Measurements from ENCODE around the gene ETFB. TPM values are rescaled to one million over a fixed set of nuclear protein-coding genes. Genes with fewer than 3 reads are reported as not detected.

Gene ETFB
- total RNA-seq, 1 donor from 2014 or later = 69.6 TPM

GRCh38 chr19:51297406-51297805, 68.8 kb downstream of the ETFB start:
- intact Hi-C loops (cut with micrococcal nuclease) = no loop called here

GRCh38 chr19:51296336-51297093, 69.7 kb downstream of the ETFB start:
- intact Hi-C loops (cut with micrococcal nuclease) = no loop called here

- intact Hi-C loops (cut with micrococcal nuclease) = no loop called here
Measured at GRCh38 chr19:51295382-51296126, 70.6 kb downstream of the ETFB start.

Other genes with a start within 250 kb of the ETFB start
- gene SIGLEC9, start 241.5 kb downstream of the ETFB start, total RNA-seq = 0.12 and 0.29 TPM in 2 replicates
- not detected in 2 replicates for gene SIGLEC7, start 224.1 kb downstream of the ETFB start, total RNA-seq
- 8.5 and 10.4 TPM in 2 replicates for gene CD33, start 141.3 kb downstream of the ETFB start, total RNA-seq
- gene SIGLECL1, start 115.3 kb downstream of the ETFB start, total RNA-seq = not detected in 2 replicates
- gene IGLON5, start 54.7 kb downstream of the ETFB start, total RNA-seq = 0.15 TPM in 1 of 2 replicates, not detected in the other
- 1.0 and 1.2 TPM in 2 replicates for gene VSIG10L, start 24.2 kb downstream of the ETFB start, total RNA-seq
- 6.0 and 6.6 TPM in 2 replicates for gene CLDND2, start 2.6 kb upstream of the ETFB start, total RNA-seq
- 129 and 133 TPM in 2 replicates for gene NKG7, start 6.3 kb upstream of the ETFB start, total RNA-seq
- gene LIM2, start 21.6 kb upstream of the ETFB start, total RNA-seq = not detected in 2 replicates
- 0.15 and 0.27 TPM in 2 replicates for gene C19orf84, start 24.2 kb upstream of the ETFB start, total RNA-seq
- 1.3 and 1.4 TPM in 2 replicates for gene SIGLEC10, start 51.3 kb upstream of the ETFB start, total RNA-seq
- not detected in 2 replicates for gene SIGLEC8, start 92.1 kb upstream of the ETFB start, total RNA-seq
- not detected in 2 replicates for gene CEACAM18, start 112.2 kb upstream of the ETFB start, total RNA-seq
- gene SIGLEC12, start 135.4 kb upstream of the ETFB start, total RNA-seq = 0.15 TPM in 1 of 2 replicates, not detected in the other
- gene SIGLEC6, start 165.3 kb upstream of the ETFB start, total RNA-seq = 0.34 and 2.9 TPM in 2 replicates
- gene ZNF175, start 204.9 kb upstream of the ETFB start, total RNA-seq = 8.2 and 8.3 TPM in 2 replicates